ENCODE measurements around the gene LAMB3.

- TF ChIP-seq POLR2AphosphoS5 (IDR thresholded peaks at IDR 0.05), result no peak
- TF ChIP-seq, protein P1, sequence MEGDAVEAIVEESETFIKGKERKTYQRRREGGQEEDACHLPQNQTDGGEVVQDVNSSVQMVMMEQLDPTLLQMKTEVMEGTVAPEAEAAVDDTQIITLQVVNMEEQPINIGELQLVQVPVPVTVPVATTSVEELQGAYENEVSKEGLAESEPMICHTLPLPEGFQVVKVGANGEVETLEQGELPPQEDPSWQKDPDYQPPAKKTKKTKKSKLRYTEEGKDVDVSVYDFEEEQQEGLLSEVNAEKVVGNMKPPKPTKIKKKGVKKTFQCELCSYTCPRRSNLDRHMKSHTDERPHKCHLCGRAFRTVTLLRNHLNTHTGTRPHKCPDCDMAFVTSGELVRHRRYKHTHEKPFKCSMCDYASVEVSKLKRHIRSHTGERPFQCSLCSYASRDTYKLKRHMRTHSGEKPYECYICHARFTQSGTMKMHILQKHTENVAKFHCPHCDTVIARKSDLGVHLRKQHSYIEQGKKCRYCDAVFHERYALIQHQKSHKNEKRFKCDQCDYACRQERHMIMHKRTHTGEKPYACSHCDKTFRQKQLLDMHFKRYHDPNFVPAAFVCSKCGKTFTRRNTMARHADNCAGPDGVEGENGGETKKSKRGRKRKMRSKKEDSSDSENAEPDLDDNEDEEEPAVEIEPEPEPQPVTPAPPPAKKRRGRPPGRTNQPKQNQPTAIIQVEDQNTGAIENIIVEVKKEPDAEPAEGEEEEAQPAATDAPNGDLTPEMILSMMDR (IDR thresholded peaks at IDR 0.05), result peak; percentile 84 to 98 (median 86)
- TF ChIP-seq EP300 (IDR thresholded peaks at IDR 0.05), result no peak
- TF ChIP-seq POLR2A (IDR thresholded peaks at IDR 0.05; ENCODE audit: low read depth), result no peak
Measured at GRCh38 chr1:209576392-209577197, 75.6 kb downstream of the LAMB3 start.
